HepG2 (cell line): ENCODE results near the gene PRKCD. TPM values are rescaled to one million over a fixed set of nuclear protein-coding genes. Genes with fewer than 3 reads are reported as not detected.

Experiments used
- AGO2 ChIP-seq: fragments of 200-400 bp; formaldehyde crosslinking; optimal IDR thresholded peaks from 2 replicates; pipeline ENCODE3; 2017; ENCODE audit warnings: mild to moderate bottlenecking, low read depth, low read length, moderate library complexity
- ARNT2 ChIP-seq: sonication (generic); formaldehyde crosslinking; IDR thresholded peaks from 2 replicates; pipeline ENCODE4 v1.8.0; 2022; ENCODE audit warnings: mild to moderate bottlenecking, low read depth, missing genetic modification reagents, moderate library complexity
- BORCS8-MEF2B ChIP-seq: sonication (generic); formaldehyde crosslinking; IDR thresholded peaks from 2 replicates; pipeline ENCODE4 v1.8.0; 2022; ENCODE audit warnings: mild to moderate bottlenecking, missing genetic modification reagents
- CEBPZ ChIP-seq: IDR thresholded peaks from 2 replicates; pipeline ENCODE4 v1.6.1; 2012; ENCODE audit warnings: low read length, improper control_type of control experiment
- FOXM1 ChIP-seq: sonication (generic); formaldehyde crosslinking; IDR thresholded peaks from 2 replicates; pipeline ENCODE4 v1.5.0; 2020; ENCODE audit warnings: missing genetic modification reagents
- GPN1 ChIP-seq: sonication (generic); formaldehyde crosslinking; IDR thresholded peaks from 2 replicates; pipeline ENCODE4 v1.5.1; 2020; ENCODE audit warnings: missing genetic modification reagents, borderline replicate concordance
- GZF1 ChIP-seq: sonication (generic); formaldehyde crosslinking; IDR thresholded peaks from 2 replicates; pipeline ENCODE4 v1.5.1; 2020; ENCODE audit warnings: mild to moderate bottlenecking, missing genetic modification reagents
- HMGXB4 ChIP-seq, 2 experiments: sonication (generic) in 1 of 2; formaldehyde crosslinking in 1 of 2; IDR thresholded peaks; 2 replicates each; pipeline versions ENCODE4 v1.4.0 to v1.6.1; 2018 to 2020; ENCODE audit warnings: missing genetic modification reagents in 2 of 2, borderline replicate concordance in 1 of 2, low read depth in 1 of 2, mild to moderate bottlenecking in 1 of 2, missing biosample characterization in 1 of 2
- HOXA5 ChIP-seq: sonication (generic); formaldehyde crosslinking; IDR thresholded peaks from 2 replicates; pipeline ENCODE4 v1.4.0; 2020; ENCODE audit warnings: missing genetic modification reagents
- IKZF4 ChIP-seq: sonication (generic); formaldehyde crosslinking; IDR thresholded peaks from 2 replicates; pipeline ENCODE4 v1.5.1; 2020; ENCODE audit warnings: borderline replicate concordance, mild to moderate bottlenecking, low read depth, missing genetic modification reagents; ENCODE audit errors: not compliant biosample characterization
- RBM22 ChIP-seq: fragments of 200-400 bp; formaldehyde crosslinking; optimal IDR thresholded peaks from 2 replicates; pipeline ENCODE3; 2017; ENCODE audit warnings: mild to moderate bottlenecking, low read length, moderate library complexity
- SP4 ChIP-seq: sonication (generic); formaldehyde crosslinking; IDR thresholded peaks from 2 replicates; pipeline ENCODE4 v1.8.1; 2023; ENCODE audit warnings: mild to moderate bottlenecking, missing genetic modification reagents
- SRY ChIP-seq: sonication (generic); formaldehyde crosslinking; IDR thresholded peaks from 2 replicates; pipeline ENCODE4 v1.8.0; 2022; ENCODE audit warnings: mild to moderate bottlenecking, missing genetic modification reagents
- TBX3 ChIP-seq: fragments of 450-650 bp; IDR thresholded peaks from 2 replicates; pipeline ENCODE4 v1.6.1; 2017; ENCODE audit warnings: antibody characterized with exemption, mild to moderate bottlenecking, inconsistent platforms, borderline replicate concordance
- ZNF18 ChIP-seq: sonication (generic); formaldehyde crosslinking; IDR thresholded peaks from 2 replicates; pipeline ENCODE4 v1.8.0; 2022; ENCODE audit warnings: mild to moderate bottlenecking, missing genetic modification reagents; ENCODE audit not compliant: insufficient replicate concordance
- ZNF232 ChIP-seq: sonication (generic); formaldehyde crosslinking; IDR thresholded peaks from 2 replicates; pipeline ENCODE4 v1.4.0; 2020; ENCODE audit warnings: missing genetic modification reagents, borderline replicate concordance
- ZNF280D ChIP-seq: sonication (generic); formaldehyde crosslinking; IDR thresholded peaks from 2 replicates; pipeline ENCODE4 v1.5.1; 2020; ENCODE audit warnings: mild to moderate bottlenecking, missing genetic modification reagents
- ZNF672 ChIP-seq: sonication (generic); formaldehyde crosslinking; IDR thresholded peaks from 2 replicates; pipeline ENCODE4 v1.8.1; 2022; ENCODE audit warnings: missing genetic modification reagents
- ZNF782 ChIP-seq: sonication (generic); formaldehyde crosslinking; IDR thresholded peaks from 2 replicates; pipeline ENCODE4 v1.4.0; 2020; ENCODE audit warnings: missing genetic modification reagents, mild to moderate bottlenecking, borderline replicate concordance
- polyA plus RNA-seq, 8 experiments: library from polyadenylated mRNA; depleted of rRNA in 3 of 8; stranded (reverse) in 7 of 8; unstranded in 1 of 8; fragments of >200 nt; fragmentation: Illumina TruSeq in 4 of 8; extraction: Trizol in 4 of 8; gene quantifications; 2 replicates each; pipeline versions ENCODE4 v1.2.1 to v1.2.3, GENCODE V29; 2011 to 2016; ENCODE audit warnings: low read depth in 4 of 8, missing spikeins in 1 of 8, mixed read lengths in 1 of 8; ENCODE audit not compliant: insufficient read depth in 1 of 8
- total RNA-seq, 5 experiments: library from RNA; depleted of rRNA; stranded (reverse); fragments of >200 nt; fragmentation: Illumina TruSeq; extraction: Trizol; gene quantifications; 2 replicates each; pipeline ENCODE4 v1.2.3, GENCODE V29; 2016; ENCODE audit warnings: low read depth in 1 of 5

Gene PRKCD
- total and polyA plus RNA-seq, 2 of the 13 experiments (the other 11 are each of a cell fraction or from before 2014, with no cell fraction given), result 1.6 to 40.7 TPM

GRCh38 chr3:53170325-53171063 lies 9.5 kb downstream of the PRKCD start (continued):
- TF ChIP-seq CEBPZ (no peak), RBM22 (no peak), HMGXB4 (CRISPR knock-in tag; IDR thresholded peaks at IDR 0.05; ENCODE audit: borderline replicate concordance in 1 of 2, low read depth in 1 of 2) (0 out of 4 replicates have a peak, but pooled peaks of 1 of the 2 experiments have one; percentile 34), ZNF232 (CRISPR knock-in tag) (peak; percentile 32; the same call in 1 of the 2 replicates), TBX3 (no peak), SRY (CRISPR knock-in tag) (no peak), GZF1 (CRISPR knock-in tag) (no peak), SP4 (CRISPR knock-in tag) (peak; percentile 56), IKZF4 (CRISPR knock-in tag) (no peak), ZNF782 (CRISPR knock-in tag) (no peak), BORCS8-MEF2B (CRISPR knock-in tag) (peak; percentile 53), ARNT2 (CRISPR knock-in tag) (peak; percentile 72), GPN1 (CRISPR knock-in tag) (no peak), AGO2 (peak; percentile 65), HOXA5 (CRISPR knock-in tag) (0 out of 2 replicates have a peak, but pooled peaks have one; percentile 36), ZNF18 (no peak), FOXM1 (CRISPR knock-in tag) (no peak), ZNF672 (CRISPR knock-in tag) (no peak), ZNF280D (no peak)
